Transverse colon (tissue), 4 donors: ENCODE results near the gene TMEM89. TPM values are rescaled to one million over a fixed set of nuclear protein-coding genes. Genes with fewer than 3 reads are reported as not detected.

Experiments
- DNase-seq: peaks from one replicate; pipeline ENCODE4 v3.0.0-alpha.2; 2019
- H3K27ac ChIP-seq, 4 donors: fragments of 200-600 bp; sonication (generic); 2 replicates each; pipeline ENCODE4 v1.5.1; 2016 to 2018; ENCODE audit warnings: inconsistent platforms in 4 of 4
- H3K27me3 ChIP-seq: fragments of 200-600 bp; sonication (generic); 2 replicates; pipeline ENCODE4 v1.5.1; 2017; ENCODE audit warnings: inconsistent platforms
- H3K36me3 ChIP-seq, 4 donors: fragments of 200-600 bp; sonication (generic); 2 replicates each; pipeline ENCODE4 v1.5.1; 2017 to 2019; ENCODE audit warnings: inconsistent platforms in 4 of 4
- H3K4me1 ChIP-seq, 4 donors: fragments of 200-600 bp; sonication (generic); 2 replicates each; pipeline ENCODE4 v1.5.1; 2017 to 2020; ENCODE audit warnings: inconsistent platforms in 4 of 4
- H3K4me3 ChIP-seq, 4 donors: fragments of 200-600 bp; sonication (generic); 1 replicate in 1 of 4; 2 replicates in 3 of 4; pipeline versions ENCODE4 v1.5.1 to v1.6.1; 2017 to 2019; ENCODE audit warnings: inconsistent platforms in 4 of 4
- H3K9me3 ChIP-seq, 2 donors: fragments of 200-600 bp; sonication (generic); 2 replicates each; pipeline ENCODE4 v1.5.1; 2017 to 2019; ENCODE audit warnings: inconsistent platforms in 2 of 2
- CTCF ChIP-seq, 5 experiments: fragments of 200-600 bp in 3 of 5; fragments of 450-650 bp in 2 of 5; sonication (generic) in 3 of 5; IDR thresholded peaks; 1 replicate in 2 of 5; 2 replicates in 3 of 5; pipeline ENCODE4 v1.5.1; 2016 to 2017; ENCODE audit warnings: antibody characterized with exemption in 5 of 5, inconsistent platforms in 3 of 5, mild to moderate bottlenecking in 2 of 5, moderate library complexity in 1 of 5
- EP300 ChIP-seq: sonication (generic); formaldehyde crosslinking; IDR thresholded peaks from one replicate; pipeline ENCODE4 v1.6.1; 2017; ENCODE audit warnings: antibody characterized with exemption, low read depth
- POLR2A ChIP-seq: fragments of 450-650 bp; IDR thresholded peaks from one replicate; pipeline ENCODE4 v1.6.1; 2016; ENCODE audit warnings: antibody characterized with exemption, mild to moderate bottlenecking, moderate library complexity
- POLR2AphosphoS5 ChIP-seq, 3 donors: sonication (generic); formaldehyde crosslinking; IDR thresholded peaks; one replicate each; pipeline ENCODE4 v1.6.1; 2016; ENCODE audit warnings: antibody characterized with exemption in 3 of 3
- WGBS, 2 donors: methylation state at CpG; one replicate each; pipeline ENCODE4 v1.1.5; 2018; ENCODE audit warnings: low coverage in 1 of 2; 5-methylcytosine and 5-hydroxymethylcytosine counted together
- in situ Hi-C, 4 donors: fragments of 200-750 bp; cut with MboI; loops; one replicate each; pipeline versions ENCODE4 v1.15.0 to v1.15.1; 2017; ENCODE audit warnings: low sequenced_read_pairs in 3 of 4, low pct_ligation_motif_present in 1 of 4, low pct_unique_long_range_greater_than_20kb in 1 of 4
- intact Hi-C: fragments of 100-400 bp; cut with DNase I; formaldehyde crosslinking; loops from one replicate; pipeline ENCODE4 v1.15.1; 2023; ENCODE audit warnings: low total_unique reads
- total RNA-seq, 4 donors: library from RNA; depleted of rRNA; stranded (reverse); fragments of >200 nt; gene quantifications; one replicate each; pipeline ENCODE4 v1.1.0, GENCODE V29; 2016

TMEM89 gene
- total RNA-seq, 4 donors from 2014 or later: 13.1 TPM; not detected in 3

DNA sequence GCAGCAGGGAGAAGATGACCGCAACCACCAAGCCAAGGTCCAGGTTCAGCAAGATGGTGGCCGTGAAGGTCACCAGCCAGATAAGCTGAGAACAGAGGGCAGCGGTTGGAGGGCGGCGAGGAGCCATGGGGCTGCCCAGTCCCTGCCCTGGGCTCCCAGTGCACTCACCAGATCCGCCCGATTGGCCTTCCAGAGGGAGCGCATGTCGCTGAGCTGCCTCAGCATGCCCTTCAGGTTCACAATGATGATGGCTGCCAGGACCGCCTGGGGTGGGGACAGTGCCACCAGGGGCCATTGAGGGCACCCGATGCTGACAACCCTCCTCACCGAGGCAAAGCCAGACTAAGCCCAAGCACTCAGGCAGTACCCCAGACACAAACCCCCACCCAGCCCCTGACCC is 8.3 kb upstream of the TMEM89 start:
- WGBS, 2 donors: 98% methylated on average over 12 of the region's 12 CpGs; no CpG with 5 or more reads in 1 of the 2 donors
- peaks cover 0 to 14% (median 9%) of the 10 kb centered on the region in 4 donors for H3K36me3 ChIP-seq

DNA sequence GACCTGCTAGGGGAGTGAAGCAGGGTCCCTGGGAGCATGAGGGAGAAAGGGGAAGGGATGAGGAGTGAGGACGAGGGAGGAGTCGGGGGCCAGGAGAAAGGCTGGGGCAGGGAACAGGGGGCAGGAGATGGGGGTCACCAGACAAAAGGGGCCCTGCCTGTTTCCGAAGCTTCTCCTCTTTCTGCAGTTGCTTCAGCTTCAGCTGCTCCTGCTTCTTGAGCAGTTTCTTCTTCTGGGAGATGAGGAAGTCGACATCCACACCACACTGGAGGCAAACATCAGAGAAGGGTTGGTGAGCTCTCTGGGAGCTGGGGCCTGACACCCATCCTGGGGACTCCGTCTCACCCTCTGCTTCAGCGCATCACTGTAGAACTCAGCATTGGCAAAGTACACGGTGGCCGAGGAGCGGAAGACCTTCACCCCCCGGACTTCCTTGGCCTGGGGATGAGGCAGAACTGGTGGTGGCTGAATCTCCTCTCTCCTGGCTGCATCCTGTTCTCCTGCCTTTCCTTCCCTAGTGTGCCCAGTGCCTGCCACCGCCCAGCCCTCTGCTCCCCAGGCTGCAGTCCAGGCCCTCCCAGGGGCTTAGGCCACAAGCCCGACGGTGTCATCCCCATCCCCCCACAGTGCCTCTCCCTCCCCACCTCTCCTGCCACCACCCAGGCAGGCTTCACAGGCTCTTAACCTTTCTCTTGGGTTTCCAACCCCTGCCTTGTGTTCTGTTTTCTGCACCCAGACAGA is 6.9 kb upstream of the TMEM89 start:
- in situ Hi-C loops (no loop called here), intact Hi-C loops (no loop called here)
- peaks cover 0 to 14% (median 9%) of the 10 kb centered on the region in 4 donors for H3K36me3 ChIP-seq
- H3K27ac ChIP-seq: no peak overlapping the region
- H3K27me3 ChIP-seq: no peaks in the 10 kb centered on the region
- WGBS, 2 donors: 86 to 90% methylated on average over 7 to 13 of the region's 13 CpGs
- H3K4me1 ChIP-seq: peaks cover 0 to 12% (median 5%) of the 10 kb centered on the region in 4 donors
- no peak for DNase-seq
- no peaks in the 10 kb centered on the region for H3K9me3 ChIP-seq
- no peak for TF ChIP-seq EP300
- H3K4me3 ChIP-seq: no peak overlapping the region

More for the DNA sequence above, 8.3 kb upstream of the TMEM89 start:
- H3K27me3 ChIP-seq: no peaks in the 10 kb centered on the region
- no peaks in the 10 kb centered on the region for H3K9me3 ChIP-seq
- H3K4me1 ChIP-seq: peaks cover 7 to 12% (median 10%) of the 10 kb centered on the region in 4 donors
- no peak overlapping the region for H3K27ac ChIP-seq
- no peak for TF ChIP-seq POLR2AphosphoS5 (IDR thresholded peaks at IDR 0.05)
- TF ChIP-seq CTCF (IDR thresholded peaks at IDR 0.05): no peak
- TF ChIP-seq EP300: no peak
- no peak overlapping the region for H3K4me3 ChIP-seq
- in situ Hi-C loops: no loop called here
- DNase-seq: no peak
- intact Hi-C loops: no loop called here

DNA sequence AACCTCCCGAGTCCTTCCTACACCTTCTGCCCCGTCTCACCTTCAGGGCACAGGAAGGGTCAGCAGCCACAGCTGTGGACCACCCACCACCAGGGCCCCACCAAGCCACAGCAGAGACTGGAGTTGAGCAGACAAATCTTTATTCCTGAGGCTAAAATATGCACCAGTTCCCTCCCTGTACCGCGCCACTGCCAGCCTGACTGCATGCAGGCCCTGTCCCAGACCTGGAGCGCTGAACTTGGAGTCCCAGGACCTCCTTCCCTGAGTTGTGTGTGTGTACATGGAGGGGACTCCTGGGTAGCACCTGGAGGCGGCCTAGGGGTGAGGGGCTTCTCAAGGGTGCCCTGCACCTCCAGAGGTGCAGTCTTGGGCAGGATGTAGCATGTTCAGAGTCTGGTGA is 4.0 kb upstream of the TMEM89 start:
- H3K27ac ChIP-seq: no peak overlapping the region
- in situ Hi-C loops (no loop called here), intact Hi-C loops (no loop called here)
- no peaks in the 10 kb centered on the region for H3K27me3 ChIP-seq
- DNase-seq: no peak
- H3K9me3 ChIP-seq: no peaks in the 10 kb centered on the region
- WGBS, 2 donors: 98% methylated on average over 5 of the region's 6 CpGs; no CpG with 5 or more reads in 1 of the 2 donors
- peaks cover 0 to 12% (median 5%) of the 10 kb centered on the region in 4 donors for H3K4me1 ChIP-seq
- TF ChIP-seq POLR2A: no peak
- no peak for TF ChIP-seq CTCF (IDR thresholded peaks at IDR 0.05)
- TF ChIP-seq POLR2AphosphoS5 (IDR thresholded peaks at IDR 0.05): no peak
- no peak for TF ChIP-seq EP300
- no peak overlapping the region for H3K4me3 ChIP-seq
- peaks cover 0 to 14% (median 8%) of the 10 kb centered on the region in 4 donors for H3K36me3 ChIP-seq

DNA sequence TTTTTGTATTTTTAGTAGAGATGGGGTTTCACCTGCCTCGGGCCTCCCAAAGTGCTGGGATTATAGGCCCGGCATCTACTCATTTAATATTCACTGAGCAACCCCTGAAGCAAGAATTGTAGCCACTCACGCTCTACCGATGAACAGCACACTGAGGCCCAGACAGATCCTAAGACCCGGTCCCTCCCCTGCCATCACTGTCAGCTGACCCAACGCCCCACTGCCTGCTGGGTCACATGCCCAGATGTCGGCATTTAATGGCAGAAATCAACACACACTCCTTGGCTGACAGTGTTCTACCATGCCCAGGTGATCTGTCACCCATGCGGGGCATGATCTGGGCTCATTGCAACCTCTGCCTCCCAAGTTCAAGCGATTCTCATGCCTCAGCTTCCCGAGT is 3.2 kb upstream of the TMEM89 start:
- Histone ChIP-seq H3K4me1 (peaks cover 2 to 19% (median 11%) of the 10 kb centered on the region in 4 donors), H3K27ac (peak overlapping the region; percentile 46 to 76 (median 69)), H3K27me3 (no peaks in the 10 kb centered on the region), H3K36me3 (peaks cover 0 to 11% (median 5%) of the 10 kb centered on the region in 4 donors), H3K9me3 (no peaks in the 10 kb centered on the region), H3K4me3 (no peak overlapping the region)
- intact Hi-C loops: no loop called here
- in situ Hi-C loops: no loop called here
- no peak for DNase-seq
- WGBS, 2 donors: 94 to 100% methylated on average over 1 to 10 of the region's 10 CpGs
- TF ChIP-seq CTCF (IDR thresholded peaks at IDR 0.05) (no peak), POLR2AphosphoS5 (IDR thresholded peaks at IDR 0.05) (no peak), POLR2A (no peak)
